Measurements from ENCODE around the gene NOP10. TPM values are rescaled to one million over a fixed set of nuclear protein-coding genes. Genes with fewer than 3 reads are reported as not detected.

Gene NOP10
- total RNA-seq, 1 experiment from 2014 or later, result 235 TPM

- H3K27ac Mint-ChIP-seq, result no peak overlapping the region
- no peak overlapping the region for H2BK20ac ChIP-seq (ENCODE audit: low read depth, low read length, poor library complexity, severe bottlenecking)
- H4K8ac ChIP-seq (replicated peaks; ENCODE audit: insufficient read length, low read depth, low read length), result no peak overlapping the region
- peaks cover 2 to 3% of the 10 kb centered on the region in 2 experiments; a peak in 3 of 5 replicates for H3K9me3 Mint-ChIP-seq
- H3K18ac ChIP-seq (ENCODE audit: insufficient read length, low read depth, low read length), result no peak overlapping the region
- no peak overlapping the region for H3T11ph ChIP-seq (ENCODE audit: low read length)
- H2BK15ac ChIP-seq (ENCODE audit: low read depth, low read length), result no peak overlapping the region
- H4K91ac ChIP-seq (ENCODE audit: insufficient read length, low read depth, low read length), result no peak overlapping the region
- H2BK5ac ChIP-seq (ENCODE audit: insufficient read length, low read length), result no peak overlapping the region
- no peak overlapping the region for H3K14ac ChIP-seq (ENCODE audit: insufficient read depth, low read length)
- no peaks in the 10 kb centered on the region for H3K9me3 ChIP-seq (ENCODE audit: control insufficient read depth, low read depth, low read length)
- no peak overlapping the region for H3K4me3 Mint-ChIP-seq
- H4K5ac ChIP-seq (ENCODE audit: insufficient read length, low read depth, low read length), result no peak overlapping the region
- no peaks in the 10 kb centered on the region for H3K79me1 ChIP-seq (ENCODE audit: insufficient read depth, low read depth, low read length, poor library complexity, severe bottlenecking)
- no peak overlapping the region for H3K23ac ChIP-seq (ENCODE audit: insufficient read length, low read depth, low read length)
- no peak overlapping the region for H3K56ac ChIP-seq (ENCODE audit: insufficient read length, low read depth, low read length)
- no peak overlapping the region for H3K9ac ChIP-seq (ENCODE audit: extremely low read depth, insufficient read length, low read length)
- H2BK12ac ChIP-seq (ENCODE audit: insufficient read length, low read depth, low read length), result no peak overlapping the region
- no peak overlapping the region for H3K4me2 ChIP-seq (ENCODE audit: insufficient read depth, insufficient read length, low read length)
- H4K20me1 ChIP-seq (ENCODE audit: control insufficient read depth, insufficient read depth, insufficient read length), result no peaks in the 10 kb centered on the region
- no peaks in the 10 kb centered on the region for H3K4me1 Mint-ChIP-seq
- DNase-seq, result no peak
- H2AFZ ChIP-seq (ENCODE audit: low read length), result no peak overlapping the region
- no peaks in the 10 kb centered on the region for H3K23me2 ChIP-seq (ENCODE audit: insufficient read length, low read depth, low read length, poor library complexity, severe bottlenecking)
- no peak overlapping the region for H2BK120ac ChIP-seq (ENCODE audit: low read depth, low read length, poor library complexity, severe bottlenecking)
- WGBS (ENCODE audit: extremely low coverage, insufficient read length, low lambda C conversion rate), result no CpG with 5 or more reads among the region's 1 CpG
- no peaks in the 10 kb centered on the region for H3K27me3 ChIP-seq (ENCODE audit: insufficient read depth, low read length)
- no peaks in the 10 kb centered on the region for H3K4me1 ChIP-seq (ENCODE audit: insufficient read depth, low read length)
- H3K27me3 Mint-ChIP-seq (ENCODE audit: low read depth), result no peaks in the 10 kb centered on the region
- no peaks in the 10 kb centered on the region for H3K79me2 ChIP-seq (ENCODE audit: insufficient read depth, low read length)
- TF ChIP-seq CTCF (conservative IDR thresholded peaks at IDR 0.05), result no peak
- no peak overlapping the region for H3K4ac ChIP-seq (ENCODE audit: low read depth, low read length)
- H2AK5ac ChIP-seq (ENCODE audit: insufficient read length, low read length), result no peak overlapping the region
- H3K27ac ChIP-seq (ENCODE audit: insufficient read length, low read depth, low read length), result no peak overlapping the region
- peaks cover 0 to 4% (median 0%) of the 10 kb centered on the region in 3 experiments; a peak in 2 of 7 replicates for H3K36me3 Mint-ChIP-seq (ENCODE audit: insufficient read depth in 1 of 3, low read depth in 3 of 3)
Measured at GRCh38 chr15:34324933-34325332, 18.0 kb downstream of the NOP10 start.
